DMS 273 (cell line): ENCODE results near the gene ZBTB46.
A peak's percentile ranks its signal among the peaks of the same experiment; 100 is the strongest.

Experiments
- DNase-seq: peaks from one replicate; lab custom pipeline; 2025; ENCODE audit not compliant: unreplicated experiment; lab: John Stamatoyannopoulos, UW

The ZBTB46 gene

DNA sequence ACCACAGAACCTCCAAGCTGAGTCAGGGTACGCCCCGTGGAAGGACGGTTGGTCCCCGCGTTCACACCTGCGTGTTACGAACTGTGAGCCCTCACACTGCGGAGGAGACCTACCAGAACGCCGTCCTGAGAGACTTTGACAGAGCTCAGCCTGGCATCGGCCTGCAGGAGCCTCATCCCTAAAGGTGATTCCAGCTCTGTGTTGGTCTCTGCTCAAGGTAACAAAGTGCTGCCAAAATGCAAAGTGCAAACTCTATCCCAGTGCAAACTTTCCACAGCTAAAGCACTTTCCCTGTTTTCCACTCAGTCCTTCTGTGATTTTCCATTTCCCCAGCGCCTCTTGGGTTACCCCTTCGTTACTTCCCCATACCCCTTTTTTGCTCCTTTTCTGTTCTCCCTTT is 8.6 kb upstream of the ZBTB46 start:
- no peak for DNase-seq

DNA sequence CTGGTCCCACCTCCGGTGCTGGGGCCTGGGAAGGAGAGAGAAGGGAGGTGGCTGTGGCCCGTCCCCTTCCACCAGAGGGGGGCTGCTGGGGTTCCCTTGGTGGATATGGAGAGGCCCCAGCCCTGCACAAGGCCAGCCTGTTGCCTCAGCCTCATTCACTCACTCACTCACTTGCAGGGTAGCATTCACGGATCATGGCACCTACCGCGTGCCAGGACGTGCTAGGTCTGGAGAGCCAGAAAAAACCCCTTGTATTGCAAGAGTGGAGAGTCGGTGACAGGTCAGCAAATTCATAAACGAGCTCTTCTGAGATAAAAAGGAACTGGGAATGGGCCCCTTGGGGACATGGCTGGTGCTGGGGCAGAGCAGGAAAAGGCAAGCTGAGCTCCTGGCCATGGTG is 6.4 kb upstream of the ZBTB46 start:
- DNase-seq = peak; percentile 32

GRCh38 chr20:63836458-63837344 is 5.6 kb upstream of the ZBTB46 start:
- peak; percentile 94 for DNase-seq

DNA sequence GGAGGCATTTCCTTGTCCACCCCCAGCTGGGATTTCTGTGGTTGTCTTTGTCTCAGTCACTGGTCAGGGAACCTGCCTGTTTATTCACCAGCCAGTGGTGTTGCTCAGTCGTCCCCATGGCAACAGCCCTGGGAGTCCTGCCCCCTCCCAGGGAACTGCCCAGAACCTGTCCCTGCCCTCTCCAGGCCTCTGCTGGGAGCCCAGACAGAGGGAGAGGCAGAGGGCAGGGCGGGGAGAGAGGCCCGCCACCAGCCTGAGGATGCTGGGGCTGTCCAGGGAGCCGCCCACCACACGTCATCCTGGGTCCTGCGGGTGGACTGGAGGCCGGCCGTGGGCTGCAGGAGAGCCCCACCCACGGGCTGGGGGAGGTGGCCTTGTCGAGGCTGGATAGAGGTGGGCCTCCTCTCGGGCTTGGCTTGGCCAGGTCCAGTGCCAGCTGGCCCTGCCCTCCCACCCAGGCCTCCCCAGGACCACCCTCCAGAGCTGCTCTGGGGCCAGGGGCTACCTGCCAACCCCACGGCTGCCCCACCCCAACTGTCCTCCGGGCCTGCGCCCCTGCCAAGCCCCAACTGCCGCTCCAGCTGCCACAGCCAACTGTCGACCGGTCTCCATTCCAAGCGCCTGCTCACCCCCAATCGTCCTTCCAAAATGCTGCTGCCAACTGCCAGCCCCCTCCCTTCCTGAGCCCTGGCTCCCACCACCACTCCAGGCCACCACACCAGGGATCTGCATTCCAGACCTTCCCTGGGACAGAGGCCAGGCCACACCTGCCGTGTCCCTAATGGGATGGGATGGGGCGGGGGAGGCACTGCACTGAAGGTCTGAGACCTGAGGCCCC is 4.2 kb upstream of the ZBTB46 start:
- DNase-seq = peak; percentile 100

- DNase-seq = peak; percentile 83
These were observed 3.4 kb upstream of the ZBTB46 start for GRCh38 chr20:63834491-63834880.

- peak; percentile 81 for DNase-seq
These were observed 2.9 kb upstream of the ZBTB46 start for GRCh38 chr20:63833776-63834490.

- DNase-seq = no peak
These were observed 1.1 kb upstream of the ZBTB46 start for GRCh38 chr20:63831993-63832686.

GRCh38 chr20:63831646-63831992 is 555 bp upstream of the ZBTB46 start:
- DNase-seq = peak; percentile 49

DNA sequence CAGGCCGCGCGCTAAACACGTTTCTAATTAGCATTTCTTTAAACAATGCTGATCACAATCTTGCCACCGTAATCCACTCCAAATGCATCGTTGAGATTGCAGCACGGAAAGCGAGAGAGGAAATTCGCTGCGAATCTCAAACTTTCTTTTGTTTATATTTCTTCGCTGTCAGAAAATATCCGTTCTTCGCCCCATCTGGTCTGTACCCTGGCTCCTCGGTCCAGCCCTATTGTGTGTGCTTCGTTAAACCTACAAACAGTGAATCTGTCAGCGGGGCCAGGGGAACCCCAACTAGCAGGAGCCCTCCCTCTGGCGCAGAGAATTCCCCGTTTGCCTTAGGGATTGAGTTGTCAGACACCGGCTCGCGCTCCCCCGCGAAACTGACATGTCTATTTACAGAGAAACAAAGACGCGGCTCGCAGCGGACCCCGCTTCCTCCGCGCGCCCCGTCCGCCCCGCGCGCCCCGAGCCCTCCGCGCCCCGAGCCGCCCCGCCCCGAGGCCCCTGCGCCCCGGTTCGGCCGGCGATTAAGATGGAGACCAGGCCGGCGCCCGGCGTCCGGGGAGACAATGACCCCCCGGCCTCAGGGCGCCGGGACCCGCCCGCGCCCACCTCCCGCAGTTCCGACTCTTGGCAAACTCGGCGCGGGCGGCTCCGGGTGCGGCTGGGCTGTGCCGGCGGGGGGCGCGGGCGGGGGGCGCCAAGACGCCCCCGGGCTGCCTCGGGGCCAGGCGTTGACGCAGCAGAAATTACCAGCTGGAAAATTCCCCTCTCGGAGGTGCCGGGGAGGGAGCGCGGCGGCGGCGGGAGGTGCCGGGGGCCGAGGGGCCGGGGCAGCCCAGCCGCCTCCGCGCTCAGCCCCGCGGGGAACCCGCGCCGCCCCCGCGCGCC is 874 bp downstream of the ZBTB46 start:
- peak; percentile 61 for DNase-seq

DNA sequence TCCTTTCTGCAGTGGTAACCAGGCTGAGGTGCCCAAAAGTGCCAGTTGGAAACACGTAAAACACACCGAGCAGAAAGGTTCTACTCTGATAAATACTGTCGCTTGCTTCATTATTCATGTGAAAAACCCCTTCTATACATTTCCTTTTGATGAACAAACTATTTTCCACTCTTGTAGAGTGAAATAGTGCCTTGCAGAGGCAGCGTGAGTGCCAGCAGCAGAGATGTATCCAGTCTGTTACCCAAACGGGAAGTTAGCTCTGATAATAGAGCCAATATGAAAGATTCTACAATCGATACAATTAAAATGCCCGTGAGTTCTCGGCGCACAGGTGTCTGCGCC is 1.5 kb downstream of the ZBTB46 start:
- DNase-seq = no peak

DNA sequence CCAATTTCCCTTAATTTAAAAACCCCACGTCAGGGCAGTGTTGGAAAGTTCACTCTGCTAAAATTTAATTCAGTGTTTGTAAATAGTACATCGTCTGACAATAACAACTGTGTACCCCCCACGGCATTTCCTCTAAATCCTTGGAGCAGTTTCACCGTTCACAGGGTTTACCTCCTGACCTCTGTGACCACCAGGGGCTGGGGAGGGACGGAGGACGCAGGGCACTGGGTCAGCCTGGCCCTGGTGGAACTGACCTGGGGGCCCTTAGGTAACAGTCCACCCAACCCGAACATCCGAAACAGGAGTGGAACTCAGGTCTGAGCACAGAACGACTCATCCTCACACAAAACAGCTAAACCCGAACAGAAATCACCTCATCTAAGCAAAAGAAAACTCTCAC is 2.1 kb downstream of the ZBTB46 start:
- no peak for DNase-seq

GRCh38 chr20:63828545-63828944 is 2.5 kb downstream of the ZBTB46 start:
- DNase-seq = no peak

- DNase-seq = no peak
These were observed 2.9 kb downstream of the ZBTB46 start for GRCh38 chr20:63828124-63828523.

GRCh38 chr20:63826753-63827152 is 4.3 kb downstream of the ZBTB46 start:
- DNase-seq = no peak

DNA sequence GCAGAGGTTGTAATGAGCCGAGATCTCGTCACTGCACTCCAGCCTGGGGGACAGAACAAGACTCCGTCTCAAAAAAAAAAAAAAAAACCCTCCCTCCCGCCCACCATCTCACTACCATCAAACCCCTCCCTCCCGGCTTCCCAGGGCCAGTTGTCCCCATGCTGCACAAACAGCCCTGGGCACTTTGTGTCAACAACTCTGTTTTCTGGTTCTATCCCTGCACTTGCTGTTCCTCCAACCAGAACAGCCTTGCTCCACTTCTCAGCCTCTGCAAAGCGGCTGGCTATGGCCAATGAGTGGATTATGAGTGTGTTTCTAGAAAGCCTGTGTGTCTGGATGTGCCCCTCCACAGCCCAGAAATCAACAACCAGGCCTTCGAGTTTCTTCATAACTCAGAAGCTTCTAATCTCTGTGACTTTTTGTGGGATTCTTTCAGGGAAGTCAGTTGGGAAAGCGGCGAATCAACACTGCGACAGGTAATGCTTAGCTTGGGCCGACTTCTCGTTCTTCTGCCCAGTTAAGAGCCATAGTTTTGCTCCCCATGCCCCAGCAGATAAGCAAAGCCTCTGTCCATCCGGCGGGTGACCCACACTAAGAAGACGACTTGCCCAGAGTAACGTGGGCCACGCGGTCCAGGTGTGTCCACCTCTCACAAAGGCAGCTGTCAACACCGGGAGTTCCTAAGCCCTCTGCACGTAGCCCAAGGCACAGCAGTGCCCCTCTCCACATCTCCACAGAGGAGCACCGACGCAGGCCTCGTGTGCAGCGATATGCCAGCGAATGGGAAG is 5.5 kb downstream of the ZBTB46 start:
- DNase-seq = no peak

GRCh38 chr20:63823691-63824311 is 7.3 kb downstream of the ZBTB46 start:
- DNase-seq = no peak

DNA sequence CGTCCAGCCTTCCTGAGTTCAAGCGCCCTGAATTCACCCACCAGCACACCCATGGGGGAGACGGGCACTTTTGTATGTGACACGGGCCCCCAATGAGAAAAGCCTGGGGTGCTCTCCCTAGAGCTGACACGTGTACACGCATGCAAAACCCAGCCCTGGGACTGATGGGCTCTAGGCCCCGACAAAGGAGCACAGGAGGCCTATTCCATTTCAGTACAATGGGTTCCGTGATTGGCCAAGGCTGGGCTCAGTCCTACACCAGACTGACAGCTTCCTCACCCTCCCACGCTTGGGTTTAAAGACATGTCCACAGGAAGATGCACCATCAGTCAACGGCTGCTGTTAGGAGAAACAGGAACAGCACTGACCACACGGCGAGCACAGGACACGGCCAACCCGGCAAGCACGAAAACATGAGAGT is 8.8 kb downstream of the ZBTB46 start:
- DNase-seq = no peak

GRCh38 chr20:63821811-63822210 is 9.3 kb downstream of the ZBTB46 start:
- DNase-seq = no peak
